GM12892 (cell line): ENCODE measurements around the gene SPTBN1.

Experiments
- POLR2A ChIP-seq: IDR thresholded peaks from 2 replicates; pipeline ENCODE4 v1.6.1; 2011; ENCODE audit warnings: low read depth, low read length, control low read depth
- POLR2AphosphoS5 ChIP-seq: IDR thresholded peaks from 2 replicates; pipeline ENCODE4 v1.6.1; 2011; ENCODE audit warnings: low read depth, low read length, control low read depth

- no peak for TF ChIP-seq POLR2AphosphoS5
- no peak for TF ChIP-seq POLR2A
These were observed 174.1 kb downstream of the SPTBN1 start for GRCh38 chr2:54629914-54630857.
